DOHH2 (cell line): ENCODE data around the gene HTR7.

ENCODE experiments used
- H3F3A ChIP-seq: fragments of 200-600 bp; sonication (generic), shearing (Covaris generic); 2 replicates; pipeline ENCODE4 v1.6.0; 2016; ENCODE audit warnings: antibody characterized with exemption, mild to moderate bottlenecking; ENCODE audit not compliant: control insufficient read depth, insufficient read depth
- H3K27ac ChIP-seq: fragments of 200-600 bp; sonication (generic); 2 replicates; pipeline ENCODE4 v1.5.1; 2014; ENCODE audit warnings: low read depth, mild to moderate bottlenecking, low read length, moderate library complexity
- H3K27me3 ChIP-seq: fragments of 200-600 bp; sonication (generic); 2 replicates; pipeline ENCODE4 v1.6.1; 2014; ENCODE audit warnings: mild to moderate bottlenecking, low read length, mixed read lengths; ENCODE audit not compliant: control insufficient read depth
- H3K36me3 ChIP-seq: fragments of 200-600 bp; sonication (generic); 2 replicates; pipeline ENCODE4 v1.6.1; 2014; ENCODE audit warnings: mild to moderate bottlenecking, low read length, moderate library complexity, mixed read lengths; ENCODE audit not compliant: control insufficient read depth
- H3K4me1 ChIP-seq: fragments of 200-600 bp; sonication (generic); 2 replicates; pipeline ENCODE4 v1.6.1; 2014; ENCODE audit warnings: mild to moderate bottlenecking, low read length, mixed read lengths; ENCODE audit not compliant: control insufficient read depth
- H3K4me2 ChIP-seq: fragments of 200-600 bp; sonication (generic); 2 replicates; pipeline ENCODE4 v1.6.0; 2014; ENCODE audit warnings: mild to moderate bottlenecking, low read length, moderate library complexity
- H3K4me3 ChIP-seq: fragments of 200-600 bp; sonication (generic); 2 replicates; pipeline ENCODE4 v1.5.1; 2014; ENCODE audit warnings: mild to moderate bottlenecking, low read length, mixed read lengths
- H3K79me2 ChIP-seq: fragments of 200-600 bp; sonication (generic); 2 replicates; pipeline ENCODE4 v1.6.1; 2014; ENCODE audit warnings: mild to moderate bottlenecking, low read length, mixed read lengths; ENCODE audit not compliant: control insufficient read depth
- H3K9me2 ChIP-seq: fragments of 200-600 bp; sonication (generic); replicated peaks from 2 replicates; pipeline ENCODE4 v1.6.1; 2014; ENCODE audit warnings: mild to moderate bottlenecking, low read length, mixed read lengths; ENCODE audit not compliant: control insufficient read depth
- H3K9me3 ChIP-seq: fragments of 200-600 bp; sonication (generic); 2 replicates; pipeline ENCODE4 v1.6.1; 2014; ENCODE audit warnings: antibody characterized with exemption, low read length, mixed read lengths; ENCODE audit not compliant: control insufficient read depth, insufficient read depth
- H4K20me1 ChIP-seq: fragments of 200-600 bp; sonication (generic); 2 replicates; pipeline ENCODE4 v1.6.0; 2014; ENCODE audit warnings: low read depth, mild to moderate bottlenecking, antibody characterized with exemption, low read length, moderate library complexity; ENCODE audit not compliant: control insufficient read depth, insufficient read depth
- EZH2phosphoT487 ChIP-seq: fragments of 200-600 bp; sonication (generic); IDR thresholded peaks from 2 replicates; pipeline ENCODE4 v1.6.1; 2017; ENCODE audit warnings: borderline replicate concordance, mild to moderate bottlenecking, antibody characterized with exemption, low read length, moderate library complexity, mixed read lengths
- TF ChIP-seq, protein P1 (sequence below): fragments of 200-600 bp; sonication (generic); IDR thresholded peaks from one replicate; pipeline ENCODE4 v1.5.1; 2014; ENCODE audit warnings: antibody characterized with exemption, mild to moderate bottlenecking, low read depth, low read length; ENCODE audit not compliant: poor library complexity, severe bottlenecking

HTR7 gene

DNA sequence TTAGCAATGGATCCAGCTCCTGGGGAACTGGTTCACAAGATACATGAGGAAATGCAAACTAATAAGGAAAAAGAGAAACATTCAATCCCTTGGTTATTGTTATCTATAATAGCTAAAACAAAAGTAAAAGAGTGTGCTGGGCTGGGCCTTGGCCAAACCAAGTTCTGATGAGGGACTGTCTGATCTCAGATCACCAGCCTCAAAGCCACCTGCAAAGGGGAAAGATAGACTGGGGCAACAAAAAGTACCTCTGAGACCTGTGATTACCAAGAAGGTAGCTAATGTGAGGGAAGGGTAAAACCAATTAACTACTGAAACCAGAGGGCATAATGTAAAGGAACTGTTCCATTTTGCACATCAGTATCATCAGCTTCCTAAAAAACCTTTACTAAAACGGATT is 51.2 kb downstream of the HTR7 start:
- Histone ChIP-seq H3K4me2 (no peak overlapping the region), H3K9me2 (no peaks in the 10 kb centered on the region), H3F3A (no peaks in the 10 kb centered on the region), H3K4me1 (no peaks in the 10 kb centered on the region), H3K79me2 (no peaks in the 10 kb centered on the region), H3K4me3 (no peak overlapping the region), H3K9me3 (no peaks in the 10 kb centered on the region), H3K27me3 (no peaks in the 10 kb centered on the region), H3K36me3 (no peaks in the 10 kb centered on the region), H4K20me1 (no peaks in the 10 kb centered on the region), H3K27ac (no peak overlapping the region)
- TF ChIP-seq, protein P1, sequence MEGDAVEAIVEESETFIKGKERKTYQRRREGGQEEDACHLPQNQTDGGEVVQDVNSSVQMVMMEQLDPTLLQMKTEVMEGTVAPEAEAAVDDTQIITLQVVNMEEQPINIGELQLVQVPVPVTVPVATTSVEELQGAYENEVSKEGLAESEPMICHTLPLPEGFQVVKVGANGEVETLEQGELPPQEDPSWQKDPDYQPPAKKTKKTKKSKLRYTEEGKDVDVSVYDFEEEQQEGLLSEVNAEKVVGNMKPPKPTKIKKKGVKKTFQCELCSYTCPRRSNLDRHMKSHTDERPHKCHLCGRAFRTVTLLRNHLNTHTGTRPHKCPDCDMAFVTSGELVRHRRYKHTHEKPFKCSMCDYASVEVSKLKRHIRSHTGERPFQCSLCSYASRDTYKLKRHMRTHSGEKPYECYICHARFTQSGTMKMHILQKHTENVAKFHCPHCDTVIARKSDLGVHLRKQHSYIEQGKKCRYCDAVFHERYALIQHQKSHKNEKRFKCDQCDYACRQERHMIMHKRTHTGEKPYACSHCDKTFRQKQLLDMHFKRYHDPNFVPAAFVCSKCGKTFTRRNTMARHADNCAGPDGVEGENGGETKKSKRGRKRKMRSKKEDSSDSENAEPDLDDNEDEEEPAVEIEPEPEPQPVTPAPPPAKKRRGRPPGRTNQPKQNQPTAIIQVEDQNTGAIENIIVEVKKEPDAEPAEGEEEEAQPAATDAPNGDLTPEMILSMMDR = no peak
- no peak for TF ChIP-seq EZH2phosphoT487

DNA sequence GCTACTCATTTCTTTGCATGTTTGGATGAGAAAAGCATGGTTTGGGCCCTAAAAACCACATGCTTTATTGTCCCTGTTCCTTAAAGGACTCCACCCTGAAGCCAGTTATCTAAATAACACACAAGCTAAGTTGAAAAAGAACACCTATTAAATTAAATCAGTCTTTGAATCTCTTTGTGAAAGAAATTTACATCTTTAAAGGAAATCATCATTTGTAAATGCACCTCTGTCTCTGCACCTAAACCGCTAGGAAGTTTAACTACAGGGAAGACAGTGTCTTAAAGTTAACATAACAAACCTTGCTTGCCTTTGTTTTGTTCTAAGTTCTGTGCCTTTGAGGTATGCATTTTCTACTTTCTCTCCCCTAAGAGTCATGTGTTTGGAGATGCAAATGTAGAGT is 52.6 kb downstream of the HTR7 start:
- no peaks in the 10 kb centered on the region for H3K9me2 ChIP-seq
- no peaks in the 10 kb centered on the region for H3K9me3 ChIP-seq
- no peaks in the 10 kb centered on the region for H3K36me3 ChIP-seq
- H3K4me2 ChIP-seq = no peak overlapping the region
- no peak overlapping the region for H3K27ac ChIP-seq
- no peaks in the 10 kb centered on the region for H4K20me1 ChIP-seq
- no peak overlapping the region for H3K4me3 ChIP-seq
- H3K4me1 ChIP-seq = no peaks in the 10 kb centered on the region
- H3F3A ChIP-seq = no peaks in the 10 kb centered on the region
- H3K27me3 ChIP-seq = no peaks in the 10 kb centered on the region
- TF ChIP-seq, protein P1 = no peak
- no peak for TF ChIP-seq EZH2phosphoT487
- no peaks in the 10 kb centered on the region for H3K79me2 ChIP-seq

DNA sequence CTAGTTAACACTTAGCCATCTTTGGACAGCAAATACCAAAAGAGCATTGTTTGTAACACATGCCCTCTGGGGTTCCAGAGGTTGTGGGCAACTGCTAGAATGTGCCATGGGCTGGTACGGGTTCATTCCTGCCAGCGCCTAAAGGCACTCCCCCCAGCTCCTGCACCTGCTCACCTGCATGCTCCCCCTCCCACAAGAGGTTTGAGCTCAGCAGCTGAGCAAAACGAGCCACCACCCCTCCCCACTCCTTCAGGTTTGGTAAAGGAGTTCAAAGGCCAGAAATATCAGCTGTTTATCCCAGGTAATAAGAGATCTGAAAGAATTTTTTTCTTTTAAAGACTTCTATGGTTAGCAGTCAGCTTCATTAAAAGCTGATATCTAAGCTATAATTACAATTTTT is 53.5 kb downstream of the HTR7 start:
- TF ChIP-seq, protein P1 = no peak
- TF ChIP-seq EZH2phosphoT487 = no peak
- no peak overlapping the region for H3K4me2 ChIP-seq
- H3K9me3 ChIP-seq = no peaks in the 10 kb centered on the region
- no peak overlapping the region for H3K4me3 ChIP-seq
- no peaks in the 10 kb centered on the region for H4K20me1 ChIP-seq
- no peaks in the 10 kb centered on the region for H3F3A ChIP-seq
- no peaks in the 10 kb centered on the region for H3K79me2 ChIP-seq
- H3K36me3 ChIP-seq = no peaks in the 10 kb centered on the region
- H3K4me1 ChIP-seq = no peaks in the 10 kb centered on the region
- no peaks in the 10 kb centered on the region for H3K27me3 ChIP-seq
- H3K27ac ChIP-seq = no peak overlapping the region
- no peaks in the 10 kb centered on the region for H3K9me2 ChIP-seq

DNA sequence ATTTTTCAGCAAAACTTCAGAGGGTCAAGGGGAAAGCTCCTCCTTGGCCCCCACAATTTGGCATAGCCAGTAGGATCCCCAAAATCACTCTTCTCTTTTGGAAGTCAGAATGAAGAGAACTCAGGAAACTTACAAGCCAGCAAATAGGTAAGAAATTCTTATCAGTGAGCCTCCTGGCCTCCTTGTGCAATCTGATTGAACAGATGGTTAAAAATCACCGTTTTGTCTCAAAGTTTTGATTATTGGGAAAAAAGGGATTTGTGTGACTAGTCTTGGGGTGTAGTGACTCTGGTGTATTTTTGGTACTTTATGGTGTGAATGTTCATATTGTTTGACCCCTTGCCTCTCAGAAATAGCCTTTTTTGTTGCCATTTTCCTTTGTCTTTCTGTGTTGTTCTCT is 56.2 kb downstream of the HTR7 start:
- H3K36me3 ChIP-seq = no peaks in the 10 kb centered on the region
- no peaks in the 10 kb centered on the region for H3K9me2 ChIP-seq
- H3K27ac ChIP-seq = no peak overlapping the region
- no peak overlapping the region for H3K4me2 ChIP-seq
- TF ChIP-seq, protein P1 = no peak
- TF ChIP-seq EZH2phosphoT487 = no peak
- H3K4me3 ChIP-seq = no peak overlapping the region
- H3K27me3 ChIP-seq = no peaks in the 10 kb centered on the region
- H3K4me1 ChIP-seq = no peaks in the 10 kb centered on the region
- no peaks in the 10 kb centered on the region for H3K79me2 ChIP-seq
- H3F3A ChIP-seq = no peaks in the 10 kb centered on the region
- H4K20me1 ChIP-seq = no peaks in the 10 kb centered on the region
- H3K9me3 ChIP-seq = no peaks in the 10 kb centered on the region
